Measurements from ENCODE around the gene GPATCH1. TPM values are rescaled to one million over a fixed set of nuclear protein-coding genes. Genes with fewer than 3 reads are reported as not detected.

The GPATCH1 gene
- total and polyA plus RNA-seq, 2 of the 13 experiments (the other 11 are each of a cell fraction or from before 2014, with no cell fraction given), result 6.8 to 6.9 TPM

- peak; percentile 68 for TF ChIP-seq HDAC2 (CRISPR knock-in tag; IDR thresholded peaks at IDR 0.05)
- TF ChIP-seq KDM5B (CRISPR knock-in tag; IDR thresholded peaks at IDR 0.05; ENCODE audit: borderline replicate concordance), result peak; percentile 26; the same call in 1 of the 2 replicates
- no peak for TF ChIP-seq ZNF547 (CRISPR knock-in tag; IDR thresholded peaks at IDR 0.05)
- TF ChIP-seq NCOR1 (IDR thresholded peaks at IDR 0.05; ENCODE audit: borderline replicate concordance, low read length), result peak; percentile 52; the same call in 1 of the 2 replicates
- TF ChIP-seq ZBTB4 (CRISPR knock-in tag; IDR thresholded peaks at IDR 0.05; ENCODE audit: borderline replicate concordance), result peak; percentile 59; the same call in 1 of the 2 replicates
- TF ChIP-seq RORA (CRISPR knock-in tag; IDR thresholded peaks at IDR 0.05), result no peak
- peak; percentile 64 for TF ChIP-seq ZEB1 (IDR thresholded peaks at IDR 0.05; ENCODE audit: insufficient replicate concordance, low read depth)
- peak; percentile 51 for TF ChIP-seq GATAD2A (CRISPR knock-in tag; IDR thresholded peaks at IDR 0.05)
- TF ChIP-seq, protein P1, sequence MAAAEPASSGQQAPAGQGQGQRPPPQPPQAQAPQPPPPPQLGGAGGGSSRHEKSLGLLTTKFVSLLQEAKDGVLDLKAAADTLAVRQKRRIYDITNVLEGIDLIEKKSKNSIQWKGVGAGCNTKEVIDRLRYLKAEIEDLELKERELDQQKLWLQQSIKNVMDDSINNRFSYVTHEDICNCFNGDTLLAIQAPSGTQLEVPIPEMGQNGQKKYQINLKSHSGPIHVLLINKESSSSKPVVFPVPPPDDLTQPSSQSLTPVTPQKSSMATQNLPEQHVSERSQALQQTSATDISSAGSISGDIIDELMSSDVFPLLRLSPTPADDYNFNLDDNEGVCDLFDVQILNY (CRISPR knock-in tag; conservative IDR thresholded peaks at IDR 0.05), result no peak
- peak; percentile 89 for TF ChIP-seq SALL1 (CRISPR knock-in tag; IDR thresholded peaks at IDR 0.05)
- peak; percentile 52 for TF ChIP-seq PHF21A (CRISPR knock-in tag; IDR thresholded peaks at IDR 0.05)
- 0 out of 2 replicates have a peak, but pooled peaks have one; percentile 38 for TF ChIP-seq SOX13 (IDR thresholded peaks at IDR 0.05)
- TF ChIP-seq SOX13 (CRISPR knock-in tag; conservative IDR thresholded peaks at IDR 0.05 in 1 of 2, IDR thresholded peaks at IDR 0.05 in 1 of 2), result peak in 1 of 2 experiments; percentile 79; a peak in 2 of 4 replicates
- no peak for TF ChIP-seq MED8 (CRISPR knock-in tag; IDR thresholded peaks at IDR 0.05; ENCODE audit: insufficient replicate concordance)
- TF ChIP-seq ZBTB38 (CRISPR knock-in tag; IDR thresholded peaks at IDR 0.05), result 0 out of 2 replicates have a peak, but pooled peaks have one; percentile 21
- no peak for TF ChIP-seq TRIM24 (CRISPR knock-in tag; IDR thresholded peaks at IDR 0.05)
- 0 out of 2 replicates have a peak, but pooled peaks have one; percentile 25 for TF ChIP-seq RERE (CRISPR knock-in tag; IDR thresholded peaks at IDR 0.05; ENCODE audit: low read depth)
- no peak for TF ChIP-seq POLR2AphosphoS5 (IDR thresholded peaks at IDR 0.05; ENCODE audit: low read depth, low read length)
- TF ChIP-seq ZMAT5 (CRISPR knock-in tag; IDR thresholded peaks at IDR 0.05; ENCODE audit: borderline replicate concordance, low read depth), result no peak
These were observed 17.1 kb downstream of the GPATCH1 start (continued) for GRCh38 chr19:33098055-33098534.
